ENCODE measurements around the gene PTPRD.
A peak's percentile ranks its signal among the peaks of the same experiment; 100 is the strongest.

The PTPRD gene

GRCh38 chr9:8733131-8733954 is 1879.5 kb downstream of the PTPRD start:
- DNase-seq: no peak

GRCh38 chr9:8732367-8733075 is 1880.3 kb downstream of the PTPRD start:
- no peak for DNase-seq

- DNase-seq: no peak
Observed at GRCh38 chr9:8730618-8731017, 1882.2 kb downstream of the PTPRD start.

- DNase-seq: no peak
Observed at GRCh38 chr9:8728910-8729309, 1883.9 kb downstream of the PTPRD start.

- no peak for DNase-seq
Observed at GRCh38 chr9:8727191-8727590, 1885.6 kb downstream of the PTPRD start.

GRCh38 chr9:8726692-8727091 is 1886.1 kb downstream of the PTPRD start:
- no peak for DNase-seq

- DNase-seq: no peak
Observed at GRCh38 chr9:8725635-8726034, 1887.2 kb downstream of the PTPRD start.

GRCh38 chr9:8724284-8725018 is 1888.4 kb downstream of the PTPRD start:
- DNase-seq: no peak

- DNase-seq: no peak
Observed at GRCh38 chr9:8723195-8723594, 1889.6 kb downstream of the PTPRD start.

GRCh38 chr9:8719833-8720486 is 1892.8 kb downstream of the PTPRD start:
- no peak for DNase-seq

- no peak for DNase-seq
Observed at GRCh38 chr9:8718121-8718725, 1894.6 kb downstream of the PTPRD start.

- no peak for DNase-seq
Observed at GRCh38 chr9:8717146-8717545, 1895.7 kb downstream of the PTPRD start.

GRCh38 chr9:8715788-8716187 is 1897.0 kb downstream of the PTPRD start:
- no peak for DNase-seq

- no peak for DNase-seq
Observed at GRCh38 chr9:8713811-8714165, 1899.0 kb downstream of the PTPRD start.

- peak; percentile 9 for DNase-seq
Observed at GRCh38 chr9:8713149-8713810, 1899.5 kb downstream of the PTPRD start.

- no peak for DNase-seq
Observed at GRCh38 chr9:8709731-8710130, 1903.1 kb downstream of the PTPRD start.

GRCh38 chr9:8708728-8709127 is 1904.1 kb downstream of the PTPRD start:
- DNase-seq: no peak

GRCh38 chr9:8706998-8707397 is 1905.8 kb downstream of the PTPRD start:
- DNase-seq: no peak

- no peak for DNase-seq
Observed at GRCh38 chr9:8706531-8706930, 1906.3 kb downstream of the PTPRD start.

- no peak for DNase-seq
Observed at GRCh38 chr9:8705861-8706260, 1906.9 kb downstream of the PTPRD start.

GRCh38 chr9:8703904-8704303 is 1908.9 kb downstream of the PTPRD start:
- DNase-seq: no peak

GRCh38 chr9:8701904-8702303 is 1910.9 kb downstream of the PTPRD start:
- no peak for DNase-seq

All from activated gamma-delta T cell (primary cell).